NCI-H146 treated with DMSO at 0.1 percent for 48 hours (cell line): ENCODE measurements around the gene DPYSL4.
A peak's percentile ranks its signal among the peaks of the same experiment; 100 is the strongest.

Source experiments
- DNase-seq: peaks from one replicate; lab custom pipeline; 2025; ENCODE audit not compliant: unreplicated experiment; lab: John Stamatoyannopoulos, UW

The DPYSL4 gene

DNA sequence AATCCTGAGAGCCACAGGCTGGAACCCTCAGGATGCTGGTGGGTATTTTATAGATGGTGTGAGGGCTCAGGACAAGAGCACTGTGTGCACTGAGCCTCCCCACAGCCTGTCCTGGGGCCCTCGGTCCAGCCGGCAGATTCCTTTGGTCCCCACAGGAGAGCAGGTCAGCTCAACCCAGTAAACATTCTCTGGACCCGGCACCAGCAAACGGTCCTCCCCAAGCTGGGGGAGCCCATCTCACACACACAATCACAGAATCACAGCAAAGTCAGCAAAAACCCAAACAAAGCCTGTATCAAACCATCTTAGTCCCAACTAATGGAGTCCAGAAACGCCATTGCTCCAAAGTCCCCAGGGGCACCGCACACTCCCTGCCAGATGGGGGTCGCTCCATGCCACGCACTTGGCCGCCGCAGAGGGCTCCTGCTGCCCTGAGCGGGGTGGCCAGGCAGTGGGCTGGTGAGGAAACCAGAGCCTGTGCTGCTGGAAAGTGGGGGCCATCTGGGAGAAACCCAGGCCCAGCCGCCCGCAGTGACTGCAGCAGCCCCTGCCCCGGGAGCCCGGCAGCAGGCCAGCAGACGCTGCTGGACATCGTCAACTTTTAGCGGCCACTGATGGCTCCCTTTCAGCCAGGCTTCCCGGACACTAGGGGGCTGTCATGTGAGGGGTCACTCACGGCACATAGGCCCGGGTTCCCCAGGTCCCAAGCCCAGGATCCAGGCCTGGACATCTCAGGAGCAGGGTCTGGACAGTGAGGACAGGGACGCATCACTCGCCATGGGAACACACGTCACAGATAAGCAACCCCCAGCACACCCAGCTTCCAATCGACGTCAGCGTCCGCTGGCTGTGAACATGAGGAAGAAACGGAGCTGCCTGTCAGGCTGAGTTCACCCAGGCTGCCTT lies 52.6 kb downstream of the DPYSL4 start:
- DNase-seq: no peak

DNA sequence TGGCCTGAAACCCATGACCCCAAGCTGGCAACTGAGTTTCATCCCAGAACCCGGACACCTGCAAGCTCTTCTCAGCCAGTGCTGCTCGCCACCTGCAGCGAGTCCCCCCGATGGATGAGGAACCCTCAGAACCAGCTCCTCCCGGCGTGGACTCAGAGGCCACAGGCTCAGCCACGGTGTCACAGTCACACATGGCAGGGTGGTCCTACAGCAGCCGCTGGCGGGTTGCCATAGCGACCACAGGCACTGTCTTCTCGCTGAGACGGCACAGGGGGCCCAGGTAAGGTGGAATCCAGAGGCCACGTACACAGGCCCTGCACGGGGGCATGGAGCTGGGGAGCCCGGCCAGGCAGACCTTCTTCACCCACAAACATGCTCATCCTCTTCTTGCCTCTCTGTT lies 53.4 kb downstream of the DPYSL4 start:
- no peak for DNase-seq

DNA sequence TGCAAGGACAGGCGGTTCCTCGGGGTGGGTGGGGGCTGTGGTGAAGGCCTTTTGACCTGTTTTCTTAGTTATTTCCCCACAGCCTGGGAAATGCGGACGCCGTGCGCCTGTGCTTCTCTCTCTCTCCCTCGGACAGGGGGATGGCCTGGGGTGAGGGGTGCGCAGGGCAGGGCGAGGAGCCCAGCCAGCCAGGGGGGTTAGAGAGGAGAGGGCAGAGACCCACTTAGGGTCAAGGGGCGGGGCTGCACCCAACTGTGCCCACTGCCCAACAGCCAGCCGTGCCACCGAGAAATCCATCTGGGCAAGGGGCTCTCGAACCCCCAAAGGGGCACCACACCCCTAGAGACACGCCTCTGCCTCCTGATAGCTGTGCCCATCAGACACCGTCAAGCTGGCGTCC lies 53.8 kb downstream of the DPYSL4 start:
- no peak for DNase-seq

DNA sequence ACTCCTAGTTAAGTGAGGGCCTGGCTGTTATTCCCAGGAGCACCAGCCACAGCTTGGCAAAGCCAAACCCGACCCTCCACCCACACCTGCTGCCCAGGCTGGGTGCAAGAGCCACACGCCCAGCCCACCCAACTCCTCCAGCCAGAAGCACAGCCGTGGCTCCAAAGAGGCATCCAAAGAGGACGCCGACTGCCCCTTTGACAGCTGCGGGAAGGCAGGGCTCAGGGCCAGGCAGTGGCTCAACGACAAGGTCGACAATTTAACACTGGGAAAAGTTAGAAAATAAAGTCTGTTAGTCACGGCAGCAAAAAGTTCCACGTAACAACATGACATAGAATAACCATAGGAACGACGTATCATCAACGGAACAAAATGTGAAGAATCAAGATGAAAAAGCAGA lies 54.3 kb downstream of the DPYSL4 start:
- no peak for DNase-seq

DNA sequence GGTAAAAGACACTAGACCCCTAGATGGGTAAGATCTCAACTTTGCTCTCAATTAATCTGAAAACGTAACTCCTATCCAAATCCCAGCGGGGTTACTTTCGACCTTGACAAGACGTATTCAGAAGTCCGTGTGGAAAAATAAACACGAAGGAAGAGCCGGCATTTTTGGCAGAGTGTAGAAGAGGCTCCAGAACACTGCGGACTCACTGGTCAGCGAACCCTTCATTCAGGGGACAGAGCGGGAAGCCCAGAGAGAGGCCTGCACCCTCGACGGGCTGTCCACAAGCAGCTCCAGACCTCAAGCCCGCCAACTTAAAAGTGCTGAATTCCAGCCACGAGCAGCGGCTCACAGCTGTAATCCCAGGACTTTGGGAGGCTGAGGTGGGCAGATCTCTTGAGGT lies 54.7 kb downstream of the DPYSL4 start:
- no peak for DNase-seq

DNA sequence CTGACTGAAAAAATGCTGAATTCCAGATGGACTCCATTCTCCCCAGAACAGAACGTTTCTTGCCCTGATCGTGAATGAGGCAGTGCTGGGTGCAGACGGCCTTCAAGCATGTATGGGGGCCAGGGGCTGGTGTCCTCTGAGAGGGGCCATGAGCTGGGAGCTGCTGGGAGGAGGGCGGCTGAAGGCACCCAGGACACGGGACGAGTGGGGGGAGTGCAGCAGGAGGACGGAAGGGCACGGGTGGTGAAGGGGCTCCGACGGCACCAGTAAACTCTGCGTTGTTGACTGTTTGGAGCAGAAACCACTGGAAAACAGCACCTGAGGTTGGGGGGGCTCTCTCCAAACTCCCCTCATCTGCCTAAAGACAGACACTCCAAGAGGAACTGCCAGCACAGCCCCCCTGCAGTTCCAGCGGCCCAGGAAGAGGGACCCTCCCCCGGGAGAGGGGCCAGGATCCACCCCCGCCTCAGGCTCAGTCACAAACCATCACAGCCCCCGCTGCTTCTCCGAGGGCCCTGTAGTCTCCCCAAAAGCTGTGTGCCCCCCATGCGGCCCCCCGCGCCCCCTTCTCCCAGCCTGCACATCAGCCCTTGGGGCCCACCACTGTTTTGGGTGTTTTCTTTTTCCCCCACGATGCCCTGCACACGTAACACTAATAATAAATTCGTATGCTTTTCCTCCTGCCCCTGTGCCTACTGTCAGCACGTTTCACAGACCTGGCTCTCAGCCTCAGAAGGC lies 55.5 kb downstream of the DPYSL4 start:
- DNase-seq: no peak

DNA sequence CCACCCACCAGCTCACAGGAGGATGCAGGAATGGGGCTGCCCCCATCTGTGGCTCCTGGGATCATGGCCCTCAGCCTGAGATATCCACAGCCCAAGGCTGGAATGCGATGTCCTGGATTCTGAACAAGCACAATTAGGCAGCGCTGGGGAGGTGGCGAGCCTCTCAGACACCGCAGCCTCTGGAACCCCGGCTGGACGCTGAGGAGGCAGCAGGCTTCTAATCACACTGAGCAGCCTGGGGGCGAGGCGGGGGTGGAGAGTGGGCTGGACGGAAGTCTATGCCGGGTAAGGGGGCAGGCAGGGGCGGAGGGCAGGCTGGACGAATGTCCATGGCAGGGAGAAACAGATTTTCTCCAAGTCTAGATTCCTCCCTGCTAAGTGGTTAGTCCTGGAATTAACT lies 56.4 kb downstream of the DPYSL4 start:
- no peak for DNase-seq

DNA sequence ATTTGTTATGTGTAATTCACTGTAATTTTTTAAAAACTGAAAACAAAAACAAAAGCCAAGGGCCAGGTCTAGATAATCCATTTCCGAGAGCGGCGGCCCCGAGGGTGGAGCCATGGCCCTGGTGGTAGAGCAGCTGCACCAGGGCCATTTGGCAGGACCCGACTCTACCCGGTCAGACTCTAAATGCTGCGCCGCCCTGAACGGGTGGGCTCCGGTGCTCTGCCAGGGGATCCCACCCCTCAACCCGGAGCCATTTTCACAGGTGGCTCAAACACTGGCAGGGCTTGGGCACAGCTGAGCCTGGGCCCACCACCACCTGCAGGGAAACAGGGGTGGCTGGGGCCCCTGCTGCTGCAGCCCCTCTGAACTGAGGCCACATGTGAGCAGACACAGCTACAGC lies 56.9 kb downstream of the DPYSL4 start:
- no peak for DNase-seq

DNA sequence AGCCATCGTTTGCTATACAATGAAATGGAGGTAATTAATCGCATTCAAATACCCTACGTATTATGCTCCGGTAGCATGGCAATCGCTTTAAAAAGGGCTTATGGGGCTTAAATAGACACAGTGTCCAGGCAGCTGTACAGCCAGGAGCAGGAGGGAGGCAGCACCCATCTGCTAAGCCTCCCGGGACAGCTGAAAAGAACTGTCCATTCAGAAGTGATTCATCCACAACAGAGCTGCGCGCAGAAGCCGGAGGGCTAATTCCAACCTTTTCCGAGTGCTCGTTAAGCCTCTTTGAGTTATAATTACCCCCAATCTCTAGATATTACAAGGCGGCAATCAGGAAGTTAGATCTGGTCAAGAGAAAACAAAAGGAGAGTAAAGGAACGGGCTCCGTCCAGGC lies 58.3 kb downstream of the DPYSL4 start:
- no peak for DNase-seq

DNA sequence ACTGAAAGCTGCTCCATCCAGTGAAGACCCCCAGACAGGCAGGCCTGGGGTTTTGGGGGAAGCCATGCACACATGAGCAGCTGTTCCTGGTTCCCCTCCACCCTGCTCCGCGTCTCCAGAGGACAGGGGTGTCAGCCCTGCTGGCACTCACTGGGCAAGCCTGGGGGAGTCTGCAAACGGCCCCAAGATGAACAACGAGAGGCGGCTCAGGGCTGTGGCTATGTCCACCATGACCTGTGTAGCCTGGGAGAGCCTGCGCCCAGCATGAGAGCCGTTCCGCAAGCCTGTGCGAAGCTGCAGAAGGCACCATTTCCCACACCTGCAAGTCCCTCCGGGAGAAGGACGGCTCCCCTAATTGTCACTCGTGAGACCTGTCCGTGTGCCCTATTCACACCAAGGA lies 59.5 kb downstream of the DPYSL4 start:
- no peak for DNase-seq

DNA sequence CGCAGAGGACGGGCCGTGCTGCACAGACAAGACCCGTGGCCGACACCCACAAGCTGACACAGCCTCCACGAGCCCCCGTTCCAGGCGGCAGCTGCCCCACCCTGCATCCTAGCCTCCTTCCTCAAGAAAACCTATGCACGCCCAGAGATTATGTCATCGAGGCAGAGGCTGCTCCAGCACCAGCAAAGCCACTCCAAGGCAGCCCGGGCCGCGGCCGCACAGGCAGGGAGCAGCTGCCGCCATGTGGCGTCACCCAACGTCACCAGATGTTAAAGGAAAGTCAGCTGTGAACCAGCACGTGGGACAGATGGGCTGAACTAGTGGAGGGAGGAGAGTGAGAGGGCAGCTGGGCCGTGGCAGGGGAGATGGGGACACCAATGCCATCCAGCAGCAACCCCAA lies 61.2 kb downstream of the DPYSL4 start:
- DNase-seq: no peak

DNA sequence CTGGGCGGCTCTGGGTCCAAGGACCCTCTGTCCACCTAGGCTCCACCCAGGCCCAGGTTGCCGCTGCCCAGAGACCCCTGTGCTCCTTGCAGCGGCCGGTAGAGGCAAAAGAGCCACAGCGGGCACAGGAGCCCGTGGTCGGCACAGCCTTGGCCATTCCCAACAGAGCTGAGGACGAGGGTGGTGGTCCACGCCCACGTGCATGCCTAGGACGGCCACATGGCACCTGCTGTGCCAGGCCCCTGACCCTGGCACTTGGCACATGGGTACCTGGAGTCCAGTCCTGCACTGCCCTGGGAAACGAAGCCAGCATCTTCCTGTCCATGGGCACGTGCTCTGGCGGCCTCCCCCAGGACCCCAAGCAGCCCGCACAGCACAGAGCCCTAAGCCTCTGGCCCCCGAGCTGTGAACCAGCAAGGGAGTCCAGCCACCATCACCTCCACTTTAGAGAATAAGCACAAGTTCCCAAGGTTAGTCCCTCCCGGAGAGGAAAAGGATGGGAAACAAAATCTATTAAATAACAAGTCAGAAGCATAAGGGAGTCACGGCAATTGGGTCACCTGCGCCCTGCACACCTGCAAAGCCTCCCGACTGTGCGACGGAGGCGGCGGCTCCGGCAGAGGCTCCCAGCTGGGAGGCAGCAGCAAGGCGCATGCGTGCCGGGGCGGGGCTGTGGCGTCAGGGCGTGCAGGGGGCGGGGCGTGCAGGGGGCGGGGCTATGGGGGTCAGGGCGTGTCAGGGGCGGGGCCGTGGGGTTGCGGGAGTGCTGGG lies 61.9 kb downstream of the DPYSL4 start:
- peak; percentile 56 for DNase-seq

DNA sequence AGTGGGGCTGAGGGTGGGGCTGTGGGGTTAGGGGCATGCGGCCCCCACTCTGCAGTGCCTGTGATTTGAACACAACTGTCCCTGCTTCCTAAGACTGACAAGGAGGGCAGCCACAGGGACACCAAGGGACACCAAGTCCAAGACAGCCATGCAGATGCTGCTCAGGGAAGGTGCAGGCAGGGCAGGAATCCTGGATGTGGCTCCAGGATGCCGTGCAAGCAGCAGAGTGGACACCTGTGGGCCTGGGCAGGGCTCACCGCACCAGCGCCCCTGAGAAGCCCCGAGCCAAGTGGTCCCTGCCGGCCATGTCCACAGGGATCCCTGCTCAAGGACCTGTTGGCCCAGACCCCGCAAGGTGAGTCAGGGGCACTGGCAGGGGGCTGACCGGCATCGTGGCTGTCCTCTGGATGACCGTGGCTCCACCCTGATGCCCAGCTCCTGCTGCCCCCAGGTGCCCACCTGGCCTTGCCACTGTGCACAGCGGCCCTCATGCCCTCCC lies 62.5 kb downstream of the DPYSL4 start:
- no peak for DNase-seq

DNA sequence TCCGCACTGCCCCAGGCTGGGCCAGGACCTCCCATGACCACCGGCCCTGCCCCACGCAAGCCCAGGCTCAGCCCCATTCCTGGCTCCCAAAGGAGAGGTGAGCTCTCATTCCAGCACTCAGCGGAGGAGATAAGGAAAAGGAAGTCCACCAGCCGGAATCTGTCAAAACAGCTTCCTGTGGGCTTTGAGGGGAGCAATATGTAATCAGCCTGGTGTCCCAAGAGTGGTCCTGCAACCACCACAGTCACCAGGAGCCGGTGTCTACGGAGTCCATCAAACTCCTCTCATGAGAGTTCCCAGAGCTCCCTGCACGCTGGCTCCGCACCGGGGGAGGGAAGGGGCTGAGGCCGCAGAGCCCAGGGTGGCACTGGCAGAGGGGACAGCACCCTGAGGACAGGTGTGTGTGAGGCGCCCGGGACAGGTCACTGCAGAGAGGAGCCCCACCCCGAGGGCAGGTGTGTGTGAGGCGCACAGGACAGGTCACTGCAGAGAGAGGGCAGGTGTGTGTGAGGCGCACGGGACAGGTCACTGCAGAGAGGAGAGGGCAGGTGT lies 63.2 kb downstream of the DPYSL4 start:
- no peak for DNase-seq

DNA sequence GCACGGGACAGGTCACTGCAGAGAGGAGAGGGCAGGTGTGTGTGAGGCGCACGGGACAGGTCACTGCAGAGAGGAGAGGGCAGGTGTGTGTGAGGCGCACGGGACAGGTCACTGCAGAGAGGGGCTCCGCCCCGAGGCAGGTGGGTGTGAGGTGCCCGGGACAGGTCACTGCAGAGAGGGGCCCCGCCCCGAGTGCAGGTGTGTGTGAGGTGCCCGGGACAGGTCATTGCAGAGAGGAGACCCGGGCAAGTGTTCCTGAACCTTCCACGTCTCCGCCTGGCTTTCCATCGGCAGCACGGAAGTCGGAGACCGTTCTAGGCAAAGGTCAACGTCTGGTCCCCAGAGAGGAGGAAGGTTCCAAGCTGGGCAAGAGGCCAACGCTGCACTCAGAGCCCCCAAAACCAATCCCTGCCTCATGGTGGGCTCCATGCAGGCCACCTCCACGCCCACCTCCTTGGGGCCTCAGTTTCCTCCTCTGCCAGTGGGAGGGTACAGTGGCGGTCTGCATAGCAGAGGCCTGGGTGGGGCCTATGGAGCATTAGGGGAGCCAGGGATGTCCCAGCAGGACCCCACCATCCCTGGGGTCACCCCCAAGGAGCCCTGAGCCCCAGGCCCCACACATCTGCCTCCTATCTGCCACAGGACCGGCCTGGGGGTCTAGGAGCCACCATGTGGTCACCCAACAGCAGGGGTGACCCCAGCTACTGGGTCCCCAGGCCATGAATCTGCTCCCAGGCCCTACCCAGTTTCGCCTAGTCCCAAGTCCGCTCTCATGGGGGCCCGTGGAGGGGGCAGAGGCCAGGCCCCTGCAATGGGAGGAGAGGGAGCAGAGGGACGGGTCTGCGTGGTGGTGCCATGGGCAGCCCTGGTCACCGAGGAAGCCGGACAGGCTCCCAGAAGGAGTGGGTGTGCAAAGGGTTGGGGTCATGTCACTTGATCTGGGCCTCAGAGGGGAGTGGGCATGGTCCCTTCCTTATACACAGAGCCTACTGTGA lies 64.0 kb downstream of the DPYSL4 start:
- no peak for DNase-seq

DNA sequence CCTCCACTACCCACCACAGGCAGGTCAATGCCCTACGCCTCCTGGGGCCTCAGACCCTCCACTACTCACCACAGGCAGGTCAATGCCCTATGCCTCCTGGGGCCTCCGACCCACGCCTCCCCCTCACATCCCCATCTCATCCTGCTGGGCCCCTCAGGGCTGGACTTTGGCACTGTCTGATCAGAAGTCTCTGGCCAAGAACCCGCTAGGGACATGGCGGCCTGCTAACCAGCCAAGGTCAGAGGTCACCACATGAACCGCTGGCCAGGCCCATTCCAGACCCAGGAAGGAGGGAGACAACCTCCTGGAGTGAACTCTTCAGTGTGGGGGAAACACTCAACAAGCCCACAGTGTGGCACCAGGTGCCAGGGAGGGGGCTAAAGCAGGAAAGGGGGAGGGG lies 65.2 kb downstream of the DPYSL4 start:
- no peak for DNase-seq

DNA sequence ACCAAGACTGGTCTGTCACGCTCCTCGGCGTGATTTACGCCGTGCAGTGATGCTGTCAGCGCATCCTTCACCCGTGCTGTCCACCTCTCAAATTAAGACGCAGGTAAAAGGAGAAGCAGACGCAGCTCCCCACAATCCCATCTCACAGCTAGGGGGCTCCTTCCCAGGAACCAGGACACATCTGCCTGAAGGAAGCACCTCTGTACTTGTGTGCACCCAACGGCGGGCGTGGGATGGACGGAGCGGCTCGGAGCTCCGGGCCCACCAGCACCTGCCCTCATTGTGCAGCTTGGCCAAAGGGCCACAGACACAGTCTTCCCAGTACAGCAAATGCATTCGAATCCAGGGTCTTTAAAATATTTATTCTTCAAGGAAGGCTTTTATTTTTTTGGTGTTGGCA lies 65.7 kb downstream of the DPYSL4 start:
- DNase-seq: no peak

DNA sequence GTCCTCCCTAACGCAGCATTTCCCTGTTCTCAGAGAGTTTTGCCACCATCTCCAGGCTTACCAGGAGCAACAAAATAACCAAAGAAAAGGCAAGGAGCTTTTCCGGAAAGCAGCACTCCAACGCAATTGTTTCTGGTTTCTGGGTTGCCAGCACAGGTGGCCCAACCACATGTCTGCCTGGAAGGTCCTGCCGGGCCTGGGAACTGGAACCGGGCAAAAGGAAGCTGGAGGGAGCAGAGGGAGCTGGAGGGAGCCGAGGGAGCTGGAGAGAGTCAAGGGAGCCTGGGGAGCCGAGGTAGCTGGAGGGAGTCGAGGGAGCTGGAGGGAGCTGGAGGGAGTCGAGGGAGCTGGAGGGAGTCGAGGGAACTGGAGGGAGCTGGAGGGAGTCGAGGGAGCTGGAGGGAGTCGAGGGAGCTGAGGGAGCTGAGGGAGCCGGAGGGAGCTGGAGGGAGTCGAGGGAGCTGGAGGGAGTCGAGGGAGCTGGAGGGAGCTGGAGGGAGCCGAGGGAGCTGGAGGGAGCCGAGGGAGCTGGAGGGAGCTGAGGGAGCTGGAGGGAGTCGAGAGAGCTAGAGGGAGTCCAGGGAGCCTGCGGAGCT lies 66.4 kb downstream of the DPYSL4 start:
- DNase-seq: no peak

DNA sequence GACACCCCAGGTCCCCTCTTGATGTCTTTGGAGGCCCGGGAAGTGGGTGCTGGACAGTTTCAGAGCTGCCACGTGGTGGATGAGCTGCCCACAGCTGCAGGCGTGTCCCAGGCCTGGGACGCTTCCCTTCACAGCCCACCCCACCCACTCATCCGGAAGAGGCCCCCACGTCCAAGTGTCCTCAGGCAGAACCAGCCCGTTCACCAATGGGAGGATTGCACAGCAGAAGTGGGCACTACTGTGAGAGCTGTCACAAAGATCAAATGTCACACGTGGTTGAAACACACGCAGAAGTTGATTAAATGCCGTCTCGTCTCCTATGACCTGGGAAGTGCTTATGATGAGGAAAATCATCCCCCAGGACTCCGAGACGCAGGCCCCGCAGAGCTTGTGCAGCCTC lies 68.1 kb downstream of the DPYSL4 start:
- no peak for DNase-seq
